B cell (primary cell): Measurements from ENCODE around the gene MDFIC2.

Experiments used
- EZH2 ChIP-seq: IDR thresholded peaks from 2 replicates; pipeline ENCODE4 v1.6.1; 2012; ENCODE audit warnings: borderline replicate concordance, low read depth, mild to moderate bottlenecking, moderate library complexity, low read length; ENCODE audit not compliant: insufficient read depth, poor library complexity, severe bottlenecking
- TF ChIP-seq, protein P1 (sequence below): fragments of 200-600 bp; IDR thresholded peaks from one replicate; pipeline ENCODE4 v1.8.0; 2022; ENCODE audit warnings: antibody characterized with exemption, mild to moderate bottlenecking

DNA sequence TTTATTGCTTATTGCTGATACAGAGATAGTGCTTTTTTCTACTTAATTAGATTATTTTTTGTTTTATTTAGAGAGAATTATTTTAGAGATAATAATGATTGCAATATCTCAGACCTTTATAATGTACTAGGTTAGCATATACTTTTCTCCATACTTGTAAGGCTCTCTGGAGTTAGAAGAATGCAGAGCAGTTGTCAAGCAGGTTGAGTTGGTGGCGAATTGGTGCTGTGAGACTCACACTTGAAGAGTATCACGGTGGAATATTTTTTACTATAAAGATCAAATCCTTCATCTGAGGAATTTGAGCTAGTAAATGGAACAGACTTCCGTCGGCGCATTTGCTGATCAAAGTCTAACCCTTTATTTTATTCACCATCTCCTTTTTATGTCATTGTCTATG lies 47.3 kb upstream of the MDFIC2 start:
- TF ChIP-seq, protein P1, sequence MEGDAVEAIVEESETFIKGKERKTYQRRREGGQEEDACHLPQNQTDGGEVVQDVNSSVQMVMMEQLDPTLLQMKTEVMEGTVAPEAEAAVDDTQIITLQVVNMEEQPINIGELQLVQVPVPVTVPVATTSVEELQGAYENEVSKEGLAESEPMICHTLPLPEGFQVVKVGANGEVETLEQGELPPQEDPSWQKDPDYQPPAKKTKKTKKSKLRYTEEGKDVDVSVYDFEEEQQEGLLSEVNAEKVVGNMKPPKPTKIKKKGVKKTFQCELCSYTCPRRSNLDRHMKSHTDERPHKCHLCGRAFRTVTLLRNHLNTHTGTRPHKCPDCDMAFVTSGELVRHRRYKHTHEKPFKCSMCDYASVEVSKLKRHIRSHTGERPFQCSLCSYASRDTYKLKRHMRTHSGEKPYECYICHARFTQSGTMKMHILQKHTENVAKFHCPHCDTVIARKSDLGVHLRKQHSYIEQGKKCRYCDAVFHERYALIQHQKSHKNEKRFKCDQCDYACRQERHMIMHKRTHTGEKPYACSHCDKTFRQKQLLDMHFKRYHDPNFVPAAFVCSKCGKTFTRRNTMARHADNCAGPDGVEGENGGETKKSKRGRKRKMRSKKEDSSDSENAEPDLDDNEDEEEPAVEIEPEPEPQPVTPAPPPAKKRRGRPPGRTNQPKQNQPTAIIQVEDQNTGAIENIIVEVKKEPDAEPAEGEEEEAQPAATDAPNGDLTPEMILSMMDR: no peak
- TF ChIP-seq EZH2: no peak
